GM19324 (cell line): ENCODE results near the gene LAMA3.

Experiments used
- ATAC-seq: cut with Tn5 transposase; IDR thresholded peaks from one replicate; pipeline ENCODE4 v1.9.1; 2021; ENCODE audit warnings: mild to moderate bottlenecking, moderate library complexity; ENCODE audit not compliant: unreplicated experiment, low FRiP score

LAMA3 gene

GRCh38 chr18:23669202-23669766 lies 20.0 kb upstream of the LAMA3 start:
- ATAC-seq = no peak

GRCh38 chr18:23669804-23670405 lies 19.3 kb upstream of the LAMA3 start:
- no peak for ATAC-seq

- ATAC-seq = no peak
Measured at GRCh38 chr18:23671564-23671963, 17.7 kb upstream of the LAMA3 start.

GRCh38 chr18:23673725-23674124 lies 15.5 kb upstream of the LAMA3 start:
- no peak for ATAC-seq

- ATAC-seq = no peak
Measured at GRCh38 chr18:23675236-23675635, 14.0 kb upstream of the LAMA3 start.

GRCh38 chr18:23675896-23676295 lies 13.4 kb upstream of the LAMA3 start:
- ATAC-seq = no peak

GRCh38 chr18:23682045-23682444 lies 7.2 kb upstream of the LAMA3 start:
- no peak for ATAC-seq

- no peak for ATAC-seq
Measured at GRCh38 chr18:23682472-23682871, 6.8 kb upstream of the LAMA3 start.

GRCh38 chr18:23683155-23683554 lies 6.1 kb upstream of the LAMA3 start:
- ATAC-seq = no peak

- no peak for ATAC-seq
Measured at GRCh38 chr18:23683671-23684070, 5.6 kb upstream of the LAMA3 start.

- ATAC-seq = no peak
Measured at GRCh38 chr18:23684515-23685197, 4.6 kb upstream of the LAMA3 start.

GRCh38 chr18:23688528-23688927 lies 725 bp upstream of the LAMA3 start:
- no peak for ATAC-seq

GRCh38 chr18:23689616-23690504 lies 607 bp downstream of the LAMA3 start:
- ATAC-seq = peak; percentile 51

- no peak for ATAC-seq
Measured at GRCh38 chr18:23690505-23691068, 1.3 kb downstream of the LAMA3 start.

- no peak for ATAC-seq
Measured at GRCh38 chr18:23693846-23694245, 4.6 kb downstream of the LAMA3 start.

GRCh38 chr18:23694637-23695430 lies 5.6 kb downstream of the LAMA3 start:
- no peak for ATAC-seq

- no peak for ATAC-seq
Measured at GRCh38 chr18:23701017-23701416, 11.8 kb downstream of the LAMA3 start.

GRCh38 chr18:23701544-23702064 lies 12.4 kb downstream of the LAMA3 start:
- no peak for ATAC-seq

- no peak for ATAC-seq
Measured at GRCh38 chr18:23702606-23703005, 13.4 kb downstream of the LAMA3 start.
